ENCODE data around the gene BRD3OS. TPM values are rescaled to one million over a fixed set of nuclear protein-coding genes. Genes with fewer than 3 reads are reported as not detected.

Gene BRD3OS
- total RNA-seq, result 16.4 TPM

DNA sequence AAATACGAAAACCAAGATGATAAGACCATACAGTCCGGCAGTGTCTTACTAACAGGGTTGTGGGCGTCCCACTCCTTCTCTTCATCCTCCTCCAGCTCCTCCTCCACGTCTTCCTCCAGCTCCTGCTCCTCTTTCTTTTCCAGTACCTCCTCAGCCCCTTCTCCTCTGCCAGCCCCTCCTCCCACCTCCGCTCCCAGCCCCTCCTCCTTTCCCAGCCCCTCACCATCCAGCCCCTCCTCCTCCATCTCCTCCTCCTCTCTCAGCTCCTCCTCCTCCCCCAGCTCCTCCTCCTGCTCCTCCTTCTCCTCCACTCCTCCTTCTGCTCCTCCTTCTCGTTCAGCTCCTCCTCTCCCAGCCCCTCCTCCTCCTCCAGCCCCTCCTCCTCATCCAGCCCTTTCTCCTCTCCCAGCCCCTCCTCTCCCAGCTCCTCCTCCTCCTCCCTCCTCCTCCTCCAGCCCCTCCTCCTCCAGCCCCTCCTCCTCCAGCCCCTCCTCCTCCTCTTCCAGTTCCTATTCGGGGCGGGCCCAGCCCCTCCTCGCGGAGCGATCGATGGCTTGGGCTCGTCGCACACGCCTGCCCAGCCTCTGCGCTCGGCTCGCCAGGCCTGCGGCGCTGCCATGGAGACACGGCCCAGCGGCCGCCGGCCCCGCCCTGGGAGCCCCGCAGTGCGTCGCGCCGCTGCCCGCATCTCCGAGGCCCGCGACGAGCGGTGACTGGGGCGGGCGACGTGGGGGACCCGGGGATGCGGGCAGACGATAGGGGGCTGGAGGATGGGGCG, at the start of gene BRD3OS:
BRD3OS (plus strand) TSS at position 654 of the 778 bp plus-strand sequence. CDS start 1,267 bp downstream, outside the sequence.
- intact Hi-C loops (cut with DNase I), result loop anchor here (5.0 kb wide), 1 partner anchor 112 kb away; the partner anchor contains the start of gene WDR5

DNA sequence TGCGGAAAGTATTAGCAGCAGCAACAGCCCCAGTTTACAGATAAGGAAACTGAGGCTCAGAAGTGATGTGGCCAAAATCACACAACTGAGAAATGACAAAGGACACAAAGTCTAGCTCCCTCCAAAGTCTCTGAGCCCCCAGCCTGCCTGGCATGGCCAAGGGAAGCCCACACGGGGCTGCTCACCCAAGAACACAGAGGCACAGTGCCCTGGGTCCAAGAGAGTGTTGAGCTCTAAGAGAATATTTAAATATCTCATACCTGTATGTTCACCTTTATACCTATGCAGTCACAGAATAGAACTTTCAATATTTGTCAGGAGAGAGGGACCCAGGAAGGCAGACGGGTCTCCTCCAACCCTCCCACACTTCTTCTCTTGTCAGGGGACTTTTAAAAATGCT, 49.8 kb upstream of the BRD3OS start:
- DNase-seq (ENCODE audit: low spot score) (no peak), ATAC-seq (no peak)
- intact Hi-C loops (cut with DNase I), result no loop called here

More for the DNA sequence above, at the start of gene BRD3OS:
- DNase-seq (ENCODE audit: low spot score) (peak; percentile 97), ATAC-seq (peak; percentile 98)

DNA sequence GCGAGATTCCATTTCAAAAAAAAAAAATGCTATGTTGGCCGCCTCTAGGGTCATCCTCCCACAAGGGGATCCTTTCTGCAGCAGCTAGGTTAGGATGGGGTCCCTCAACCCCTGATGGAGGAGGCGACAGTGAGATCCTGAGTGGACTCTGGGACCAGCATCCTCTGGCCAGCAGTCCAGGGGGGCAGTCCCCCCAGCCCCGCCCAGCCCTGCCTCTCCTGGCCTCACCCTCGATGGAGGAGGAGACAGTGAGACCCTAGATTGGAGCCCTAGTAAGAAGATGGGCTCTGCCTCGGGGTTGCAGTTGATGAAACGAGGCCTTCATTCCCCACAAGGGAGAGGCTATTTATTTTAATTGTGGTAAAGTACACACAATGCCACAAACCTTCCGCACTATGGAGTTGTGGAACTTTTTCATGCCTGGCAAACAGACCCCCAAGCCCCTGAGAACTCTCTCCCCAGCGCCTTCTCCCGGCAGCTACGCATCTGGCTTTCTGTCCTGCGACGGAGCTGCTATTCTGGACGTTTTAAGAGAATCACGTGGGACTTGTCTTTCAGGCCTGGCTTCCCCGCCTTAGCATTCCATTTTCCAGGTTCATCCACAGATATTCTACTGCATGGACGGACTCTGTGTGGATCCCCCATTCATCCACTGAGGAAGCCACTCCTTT, 49.0 kb upstream of the BRD3OS start:
- intact Hi-C loops (cut with DNase I), result no loop called here
- ATAC-seq, result no peak

DNA sequence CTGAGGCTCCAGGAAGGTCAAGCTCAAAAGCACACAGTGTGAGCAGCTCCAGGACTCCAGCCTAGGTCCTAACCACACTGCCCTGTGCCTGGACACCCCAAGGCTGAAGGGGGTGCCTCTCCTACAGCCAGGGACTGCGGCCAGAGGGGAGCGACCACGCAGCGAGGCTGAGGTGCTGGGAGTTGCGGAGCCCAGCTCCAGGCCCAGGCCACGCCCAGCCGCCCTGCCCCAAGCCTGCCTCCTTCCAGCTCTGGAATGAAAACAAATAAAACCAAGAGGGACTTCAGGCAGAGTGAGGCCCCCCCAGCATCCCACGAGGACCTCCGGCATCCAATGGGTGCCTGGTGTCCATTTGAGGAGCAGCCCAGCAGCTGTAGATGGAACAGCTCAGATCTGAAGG, 48.4 kb upstream of the BRD3OS start:
- DNase-seq (ENCODE audit: low spot score), result no peak
- intact Hi-C loops (cut with DNase I), result no loop called here
- ATAC-seq, result no peak

More for the DNA sequence above, 49.0 kb upstream of the BRD3OS start:
- no peak for DNase-seq (ENCODE audit: low spot score)

DNA sequence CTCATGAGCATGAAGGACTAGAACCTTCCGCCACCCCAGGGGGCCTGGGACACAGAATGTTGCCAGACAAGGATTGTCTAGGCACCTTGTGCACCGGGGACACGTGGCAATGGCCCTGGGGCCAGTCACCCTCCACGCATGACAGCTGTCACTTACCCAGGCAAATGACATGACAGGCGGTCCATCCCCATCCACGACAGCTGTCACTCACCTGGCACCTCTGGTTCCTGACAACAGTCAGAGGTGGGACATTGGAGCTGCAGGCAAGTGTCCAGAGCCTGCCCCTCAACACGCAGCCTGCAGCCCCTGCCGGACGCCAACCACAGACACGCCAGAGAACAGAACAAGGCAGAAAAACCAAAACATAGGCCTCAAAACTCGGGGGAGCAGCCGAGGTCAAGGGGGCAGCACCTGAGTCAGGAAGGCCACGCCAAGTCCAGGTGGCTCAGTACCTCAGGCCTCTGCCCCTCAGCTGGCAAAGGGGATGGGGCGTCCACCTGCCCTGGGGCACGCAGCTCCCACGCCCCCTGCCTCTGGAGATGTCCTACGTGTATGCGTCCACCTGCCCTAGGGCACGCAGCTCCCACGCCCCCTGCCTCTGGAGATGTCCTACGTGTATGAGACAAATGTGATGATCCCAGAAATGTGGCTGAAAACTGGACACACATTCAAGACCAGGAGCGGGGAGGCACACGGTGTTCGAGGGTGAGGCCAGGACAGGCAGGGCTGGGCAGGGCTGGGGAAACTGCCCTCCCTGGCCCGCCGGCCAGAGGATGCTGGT, 47.7 kb upstream of the BRD3OS start:
- ATAC-seq (peak; percentile 2), DNase-seq (ENCODE audit: low spot score) (no peak)
- intact Hi-C loops (cut with DNase I), result no loop called here

GRCh38 chr9:133978226-133978898, 46.9 kb upstream of the BRD3OS start:
- intact Hi-C loops (cut with DNase I), result no loop called here
- no peak for ATAC-seq

GRCh38 chr9:133978899-133979272, 46.4 kb upstream of the BRD3OS start:
- ATAC-seq (peak; percentile 19), DNase-seq (ENCODE audit: low spot score) (no peak)
- intact Hi-C loops (cut with DNase I), result no loop called here

More at GRCh38 chr9:133978226-133978898, 46.9 kb upstream of the BRD3OS start:
- no peak for DNase-seq (ENCODE audit: low spot score)

DNA sequence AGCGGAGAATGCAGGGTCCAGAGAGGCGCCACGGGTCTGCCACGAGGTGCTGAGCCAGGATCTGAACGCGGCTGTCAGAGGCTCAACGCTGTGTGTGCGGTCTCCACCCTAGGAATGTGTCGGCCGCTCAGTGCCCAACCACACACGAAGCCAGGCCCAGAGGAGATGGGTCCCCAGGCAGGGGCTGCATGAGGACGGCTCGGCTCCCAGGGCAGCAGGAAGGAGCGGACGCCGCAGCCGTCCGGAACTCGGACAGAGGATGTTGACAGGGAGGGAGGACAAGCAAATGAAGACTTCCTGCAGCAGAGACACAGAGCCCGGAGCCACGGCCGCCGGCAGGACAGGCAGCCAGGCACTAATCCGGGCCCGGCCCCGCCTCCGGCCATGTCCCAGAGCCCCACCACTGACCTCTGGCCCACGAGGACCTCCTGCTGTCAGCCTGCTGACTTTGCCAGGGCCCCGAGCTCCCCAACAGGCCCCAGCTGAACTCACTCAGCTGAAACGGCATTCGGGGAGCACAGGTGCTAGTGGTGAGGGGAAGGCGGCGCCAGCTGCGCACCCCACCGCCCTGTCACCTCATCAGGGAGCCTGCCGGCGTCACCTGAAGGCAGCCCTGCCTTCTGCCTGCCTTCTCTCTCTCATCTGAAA, 45.9 kb upstream of the BRD3OS start:
- peak; percentile 65 for ATAC-seq
- intact Hi-C loops (cut with DNase I), result no loop called here
- no peak for DNase-seq (ENCODE audit: low spot score)

DNA sequence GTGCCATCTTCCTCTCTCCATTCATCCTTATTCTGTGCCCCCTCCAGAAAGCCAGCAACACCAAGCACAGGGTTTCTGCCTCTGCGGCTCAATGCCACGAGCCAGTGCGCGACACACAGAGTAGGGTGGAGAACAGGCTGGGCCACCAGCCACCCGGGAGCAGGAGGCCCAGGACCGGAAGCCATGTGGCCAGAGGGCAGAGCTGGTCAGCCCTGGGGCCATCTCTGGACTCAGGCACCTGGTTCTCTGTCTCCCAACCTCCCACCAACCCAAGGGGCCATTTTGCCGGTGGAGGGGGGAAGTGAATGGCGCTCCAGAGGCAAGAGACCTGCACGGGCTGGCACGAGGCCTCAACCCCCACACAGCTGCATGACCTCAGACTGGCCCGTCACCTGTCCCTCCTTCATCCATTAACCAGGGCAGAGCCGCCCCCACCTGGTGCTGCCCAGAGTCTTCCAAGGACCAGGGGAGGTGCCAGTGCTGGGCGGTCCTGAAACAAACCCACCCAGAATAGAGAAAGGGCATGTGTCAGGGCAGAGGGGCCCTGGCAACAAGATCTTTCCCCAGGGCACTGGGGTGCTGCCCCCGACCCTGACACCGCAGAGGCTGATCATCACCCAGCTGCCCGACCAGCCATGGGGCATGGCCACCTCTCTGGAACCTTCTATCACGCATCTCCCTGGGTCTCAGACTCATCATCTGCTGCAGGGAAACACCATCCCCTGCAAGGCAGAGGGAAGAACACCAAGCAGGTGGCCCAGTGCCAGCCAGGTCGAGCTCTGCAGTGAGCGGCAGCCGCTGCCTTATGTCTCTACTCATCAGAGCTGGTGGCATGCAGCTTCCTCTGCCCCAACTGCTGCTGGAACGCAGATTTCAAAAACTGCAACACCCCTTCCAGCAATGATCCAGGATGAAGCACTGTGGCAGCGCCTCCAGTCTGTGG, 45.1 kb upstream of the BRD3OS start:
- no peak for ATAC-seq
- intact Hi-C loops (cut with DNase I), result no loop called here
- no peak for DNase-seq (ENCODE audit: low spot score)

GRCh38 chr9:133980864-133981588, 44.3 kb upstream of the BRD3OS start:
- ATAC-seq (no peak), DNase-seq (ENCODE audit: low spot score) (no peak)
- intact Hi-C loops (cut with DNase I), result no loop called here

GRCh38 chr9:133981589-133981957, 43.7 kb upstream of the BRD3OS start:
- intact Hi-C loops (cut with DNase I), result no loop called here
- DNase-seq (ENCODE audit: low spot score) (no peak), ATAC-seq (no peak)

- intact Hi-C loops (cut with DNase I), result no loop called here
- no peak for DNase-seq (ENCODE audit: low spot score)
- ATAC-seq, result no peak
These were observed 43.2 kb upstream of the BRD3OS start for GRCh38 chr9:133981958-133982681.

DNA sequence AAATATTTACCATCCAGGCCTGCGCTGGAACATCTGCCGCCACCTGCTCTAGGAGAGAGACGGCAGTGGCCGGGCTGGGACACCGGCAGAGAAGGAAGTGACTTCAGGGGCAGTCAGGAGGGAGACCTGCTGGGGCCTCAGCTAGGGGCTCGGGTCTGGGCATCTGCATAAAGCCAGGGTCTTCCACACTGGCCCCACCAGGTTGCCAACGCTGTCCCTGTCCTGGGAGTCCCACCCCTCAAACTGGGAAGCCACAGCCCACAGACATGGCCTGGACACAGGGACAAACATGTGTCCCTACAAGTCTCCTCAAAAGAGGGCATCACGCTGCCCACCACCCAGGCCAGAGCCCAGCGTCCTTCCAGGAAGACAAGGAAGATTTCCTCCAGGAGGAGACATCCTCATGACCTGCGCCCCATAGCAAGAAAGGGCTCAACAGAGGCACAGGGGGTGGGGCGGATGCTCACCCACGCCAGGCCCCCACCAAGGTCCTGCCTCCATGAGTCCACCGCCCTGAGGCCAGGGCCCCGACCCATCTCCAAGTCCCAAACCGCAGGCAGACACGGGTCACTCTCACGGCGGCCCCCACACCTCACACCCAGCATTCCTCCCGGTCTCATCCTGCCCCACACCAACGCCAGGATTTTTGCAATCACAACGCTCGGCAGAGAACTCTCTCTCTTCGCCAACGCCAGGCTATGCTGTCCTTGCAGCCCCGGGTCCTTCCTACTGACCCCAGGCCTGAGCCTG, 42.1 kb upstream of the BRD3OS start:
- ATAC-seq (no peak), DNase-seq (ENCODE audit: low spot score) (no peak)
- intact Hi-C loops (cut with DNase I), result no loop called here

DNA sequence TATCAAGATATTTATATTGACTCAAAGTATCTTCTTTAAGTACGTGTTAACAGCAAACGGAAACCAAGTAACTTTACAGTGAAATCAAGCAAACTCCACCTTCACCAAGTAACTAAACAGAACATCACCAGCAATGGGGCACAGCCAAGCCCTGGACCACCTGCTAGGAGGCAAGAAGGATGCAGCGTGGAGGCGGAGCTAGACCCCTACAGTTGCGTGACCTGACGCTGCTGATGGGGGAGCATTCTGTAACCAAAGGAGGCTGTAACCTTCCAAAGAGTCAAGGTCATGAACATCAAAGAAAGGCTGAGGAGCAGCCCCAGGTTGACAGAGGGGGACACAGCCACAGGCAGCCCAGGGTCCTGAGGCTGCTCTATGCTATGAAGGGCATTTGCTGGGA, 39.2 kb upstream of the BRD3OS start:
- intact Hi-C loops (cut with DNase I), result no loop called here
- ATAC-seq (no peak), DNase-seq (ENCODE audit: low spot score) (no peak)

DNA sequence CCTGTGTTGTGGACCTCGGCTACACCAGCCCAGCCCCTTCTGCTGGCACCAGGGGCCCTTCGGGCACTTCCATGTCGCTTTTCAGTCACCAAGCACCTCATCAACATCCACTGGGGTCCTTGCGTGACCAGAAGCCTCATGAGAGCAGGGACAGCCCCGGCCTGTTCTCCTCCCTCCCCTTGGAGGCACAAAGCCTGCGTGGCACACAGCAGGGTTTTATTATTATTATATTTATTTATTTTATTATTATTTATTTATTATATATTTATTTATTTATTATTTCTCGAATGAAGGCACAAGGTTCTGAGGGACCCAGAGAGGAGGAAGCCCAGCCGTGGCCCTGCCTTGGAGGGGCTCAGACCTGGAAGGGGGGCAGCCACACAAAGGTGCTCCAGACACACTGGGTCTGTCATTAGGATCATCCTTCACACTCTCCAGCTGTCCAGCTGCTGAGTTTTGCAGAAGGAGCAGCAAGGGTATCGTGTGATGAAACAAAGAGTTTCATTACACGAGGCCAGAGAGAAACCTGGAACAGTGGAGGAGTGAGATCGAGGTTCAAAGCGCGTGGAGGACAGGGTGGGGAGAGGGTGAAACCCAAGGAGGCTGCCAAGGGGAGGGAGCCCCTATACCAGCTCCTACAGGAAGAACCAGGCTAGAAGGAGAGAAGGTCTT, 38.4 kb upstream of the BRD3OS start:
- intact Hi-C loops (cut with DNase I), result no loop called here
- no peak for ATAC-seq
- DNase-seq (ENCODE audit: low spot score), result no peak

Measured in sciatic nerve (tissue), 2 donors.